AG09309 (cell line): ENCODE data around the gene FBXL2.

Source experiments
- DNase-seq: peaks from one replicate; pipeline ENCODE4 v3.0.0-alpha.2; 2010; ENCODE audit warnings: low read depth
- H3K4me3 ChIP-seq: 2 replicates; pipeline ENCODE4 v1.5.1; 2011; ENCODE audit warnings: mild to moderate bottlenecking, low read depth, low read length, moderate library complexity; ENCODE audit not compliant: control insufficient read depth
- TF ChIP-seq, protein P1 (sequence below): IDR thresholded peaks from 2 replicates; pipeline ENCODE4 v1.5.1; 2011; ENCODE audit warnings: mild to moderate bottlenecking, low read depth, low read length, inconsistent platforms; ENCODE audit not compliant: insufficient read depth, control insufficient read depth; ENCODE audit errors: missing control alignments

Gene FBXL2

DNA sequence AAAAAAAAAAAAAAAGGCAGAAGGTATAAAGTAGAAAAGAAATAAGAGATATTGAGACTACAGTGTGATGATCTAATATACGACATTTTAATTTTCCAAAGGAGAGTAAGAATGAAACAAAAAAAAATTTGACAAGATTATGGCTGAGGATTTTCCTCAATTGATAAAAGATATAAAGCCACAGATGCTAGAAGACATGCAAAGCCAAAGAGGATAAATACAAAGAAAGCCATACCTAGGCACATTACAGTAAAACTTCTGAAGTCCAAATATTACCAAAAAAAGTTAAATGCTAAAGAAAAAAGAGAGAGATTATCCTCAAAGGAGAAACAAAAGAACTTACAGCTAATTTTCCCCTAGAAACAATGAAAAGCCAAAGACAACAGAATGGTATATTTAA, 38.3 kb upstream of the FBXL2 start:
- H3K4me3 ChIP-seq, result no peak overlapping the region
- no peak for DNase-seq
- TF ChIP-seq, protein P1, sequence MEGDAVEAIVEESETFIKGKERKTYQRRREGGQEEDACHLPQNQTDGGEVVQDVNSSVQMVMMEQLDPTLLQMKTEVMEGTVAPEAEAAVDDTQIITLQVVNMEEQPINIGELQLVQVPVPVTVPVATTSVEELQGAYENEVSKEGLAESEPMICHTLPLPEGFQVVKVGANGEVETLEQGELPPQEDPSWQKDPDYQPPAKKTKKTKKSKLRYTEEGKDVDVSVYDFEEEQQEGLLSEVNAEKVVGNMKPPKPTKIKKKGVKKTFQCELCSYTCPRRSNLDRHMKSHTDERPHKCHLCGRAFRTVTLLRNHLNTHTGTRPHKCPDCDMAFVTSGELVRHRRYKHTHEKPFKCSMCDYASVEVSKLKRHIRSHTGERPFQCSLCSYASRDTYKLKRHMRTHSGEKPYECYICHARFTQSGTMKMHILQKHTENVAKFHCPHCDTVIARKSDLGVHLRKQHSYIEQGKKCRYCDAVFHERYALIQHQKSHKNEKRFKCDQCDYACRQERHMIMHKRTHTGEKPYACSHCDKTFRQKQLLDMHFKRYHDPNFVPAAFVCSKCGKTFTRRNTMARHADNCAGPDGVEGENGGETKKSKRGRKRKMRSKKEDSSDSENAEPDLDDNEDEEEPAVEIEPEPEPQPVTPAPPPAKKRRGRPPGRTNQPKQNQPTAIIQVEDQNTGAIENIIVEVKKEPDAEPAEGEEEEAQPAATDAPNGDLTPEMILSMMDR, result no peak

DNA sequence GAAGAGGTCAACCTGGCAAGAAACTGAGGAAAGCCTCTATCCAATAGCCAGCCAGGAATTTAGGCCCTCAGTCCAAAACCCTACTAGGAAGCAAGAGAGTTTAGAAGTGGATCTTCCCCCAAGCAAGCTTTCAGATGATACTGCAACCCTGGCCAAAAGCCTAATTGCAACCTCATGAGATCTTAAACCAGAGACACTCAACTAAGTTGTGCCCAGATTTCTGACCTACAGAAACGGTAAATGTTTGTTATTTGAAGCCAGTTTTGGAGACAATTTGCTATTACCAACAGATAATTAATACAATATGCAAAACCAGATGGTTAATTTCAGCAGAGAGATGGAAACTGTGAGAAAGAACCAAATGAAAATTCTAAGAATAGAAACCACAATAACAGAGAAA, 37.0 kb upstream of the FBXL2 start:
- TF ChIP-seq, protein P1, result no peak
- no peak for DNase-seq
- no peak overlapping the region for H3K4me3 ChIP-seq

DNA sequence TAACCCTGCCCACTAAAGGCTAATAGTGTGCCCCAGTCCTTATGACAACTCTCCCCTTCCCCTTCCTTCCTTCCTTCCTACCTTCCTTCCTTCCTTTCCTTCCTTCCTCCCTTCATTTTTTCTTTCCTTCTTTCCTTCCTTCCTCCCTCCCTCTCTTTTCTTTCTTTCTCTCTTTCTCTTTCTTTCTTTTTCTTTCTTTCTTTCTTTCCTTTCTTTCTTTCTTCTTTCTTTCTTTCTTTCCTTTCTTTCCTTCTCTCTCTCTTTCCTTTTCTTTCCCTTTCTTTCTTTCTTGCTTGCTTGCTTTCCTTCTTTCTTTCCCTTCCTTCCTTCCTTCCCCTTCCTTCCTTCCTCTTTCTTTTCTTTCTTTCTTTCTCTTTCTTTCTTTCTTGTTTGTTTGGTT, 30.5 kb upstream of the FBXL2 start:
- TF ChIP-seq, protein P1, result no peak
- DNase-seq, result no peak
- H3K4me3 ChIP-seq, result no peak overlapping the region

DNA sequence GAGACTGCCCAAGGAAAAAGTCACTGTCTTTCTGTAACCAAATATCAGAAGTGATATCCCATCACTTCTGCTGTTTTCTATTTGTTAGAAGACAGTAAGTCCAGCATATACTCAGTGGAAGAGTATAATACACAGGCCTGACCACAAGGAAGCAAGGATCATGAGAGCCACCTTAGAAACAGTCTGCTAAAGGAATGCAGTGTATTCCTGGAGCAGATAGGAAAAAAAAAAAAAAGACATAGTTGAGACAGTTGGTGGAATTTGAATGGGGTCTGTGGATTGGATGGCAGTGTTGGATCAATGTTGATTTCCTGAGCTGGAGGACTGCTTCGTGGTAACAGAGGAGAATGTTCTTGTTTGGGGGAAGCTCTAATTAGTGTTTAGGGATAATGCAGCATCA, 26.5 kb upstream of the FBXL2 start:
- TF ChIP-seq, protein P1, result no peak
- no peak for DNase-seq
- H3K4me3 ChIP-seq, result no peak overlapping the region

DNA sequence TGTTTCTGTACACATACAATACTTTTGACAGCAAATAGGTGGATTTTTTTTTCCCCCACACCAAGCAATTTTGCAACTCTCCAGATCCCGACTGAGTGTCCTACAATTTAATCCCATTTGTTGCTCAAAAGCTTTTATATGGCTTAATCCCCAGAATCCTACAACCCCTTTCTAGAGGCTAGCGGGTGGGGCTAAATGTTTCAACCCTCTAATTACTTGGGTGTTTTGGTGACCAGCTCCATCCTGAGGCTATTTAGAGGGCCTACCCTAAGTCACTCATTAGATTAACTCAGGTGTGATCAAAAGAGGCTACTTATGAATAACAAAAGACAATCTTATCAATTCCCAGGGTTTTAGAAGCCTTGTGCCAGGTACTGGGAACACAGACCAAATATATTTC, 21.0 kb upstream of the FBXL2 start:
- TF ChIP-seq, protein P1, result no peak
- no peak for DNase-seq
- H3K4me3 ChIP-seq, result no peak overlapping the region

DNA sequence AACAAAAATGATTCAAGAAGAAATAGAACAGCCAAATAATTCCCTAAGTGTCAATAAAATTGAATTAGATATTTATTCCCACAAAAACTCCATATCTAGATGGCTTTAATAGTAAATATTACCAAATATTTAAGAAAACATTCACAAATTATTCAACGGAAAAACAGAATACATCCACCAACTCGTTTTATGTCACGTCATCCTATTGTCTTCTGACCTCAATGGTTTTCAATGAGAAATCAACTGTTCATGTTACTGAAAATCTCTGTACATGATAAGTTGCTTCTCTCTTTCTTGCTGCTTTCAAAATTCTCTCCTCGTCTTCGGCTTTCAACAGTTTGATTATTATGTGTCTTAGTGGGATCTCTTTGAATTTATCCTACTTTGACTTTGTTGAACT, 17.1 kb upstream of the FBXL2 start:
- H3K4me3 ChIP-seq, result no peak overlapping the region
- TF ChIP-seq, protein P1, result no peak
- DNase-seq, result no peak

DNA sequence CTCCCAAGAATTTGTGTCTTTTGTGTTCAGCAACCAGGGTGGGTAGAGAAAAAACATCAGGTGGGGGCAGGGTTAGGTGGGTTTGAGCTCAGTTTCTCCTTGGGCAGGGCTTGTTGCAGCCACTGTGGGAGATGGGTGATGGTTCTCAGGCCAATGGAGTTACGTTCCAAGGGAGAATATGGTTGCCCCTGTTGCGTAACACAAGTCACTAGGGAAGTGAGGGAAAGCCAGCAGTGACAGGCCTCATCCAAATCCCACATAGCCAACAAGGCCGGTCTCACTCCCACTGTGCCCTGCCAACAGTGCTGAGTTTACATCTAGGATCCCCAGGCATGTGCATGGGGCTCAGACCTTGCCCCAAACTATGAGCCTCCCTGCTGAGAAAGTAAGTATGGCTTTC, 7.9 kb upstream of the FBXL2 start:
- no peak overlapping the region for H3K4me3 ChIP-seq
- TF ChIP-seq, protein P1, result no peak
- no peak for DNase-seq
